ENCODE results near the gene UBA7.
"Not testable (repeated sequence)": the region's sequence is repeated elsewhere in the genome, so short reads cannot be mapped to it uniquely, and the experiment has no call there.

UBA7 gene

DNA sequence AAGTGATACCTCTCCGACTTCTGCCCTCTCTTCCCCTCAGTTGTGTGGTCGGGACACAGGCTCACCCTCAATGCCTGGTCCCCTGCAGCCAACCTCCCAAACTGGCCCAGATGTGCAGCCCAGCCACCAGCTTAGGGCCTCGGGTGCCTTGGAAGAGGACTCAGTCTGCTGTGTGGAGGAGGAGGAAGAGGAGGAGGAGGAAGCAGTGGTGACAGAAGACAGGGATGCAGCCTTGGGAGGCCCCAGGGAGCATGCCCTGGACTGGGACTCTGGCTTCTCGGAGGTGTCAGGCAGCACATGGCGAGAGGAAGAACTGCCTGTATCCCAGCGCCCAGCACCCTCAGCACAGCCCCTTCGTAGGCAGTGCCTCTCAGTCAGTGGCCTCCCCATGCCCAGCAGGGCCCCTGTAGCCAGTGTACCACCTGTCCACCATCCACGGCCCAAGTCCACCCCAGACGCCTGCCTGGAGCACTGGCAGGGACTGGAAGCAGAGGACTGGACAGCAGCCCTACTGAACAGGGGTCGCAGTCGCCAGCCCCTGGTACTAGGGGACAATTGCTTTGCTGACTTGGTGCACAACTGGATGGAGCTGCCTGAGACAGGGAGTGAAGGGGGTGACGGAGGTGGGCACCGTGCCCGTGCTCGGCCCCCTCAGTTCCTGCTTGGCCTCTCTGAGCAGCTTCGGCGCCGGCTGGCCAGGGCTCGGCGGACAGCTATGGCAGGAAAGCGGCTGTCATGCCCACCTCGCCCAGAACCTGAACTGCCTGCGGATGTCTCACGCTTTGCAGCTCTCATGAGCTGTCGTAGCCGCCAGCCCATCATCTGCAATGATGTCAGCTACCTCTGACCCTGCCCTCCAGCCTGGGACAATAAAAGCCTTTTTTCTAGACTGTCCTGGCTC, 9.4 kb downstream of the UBA7 start:
- no peak for DNase-seq (ENCODE audit: low read depth)

DNA sequence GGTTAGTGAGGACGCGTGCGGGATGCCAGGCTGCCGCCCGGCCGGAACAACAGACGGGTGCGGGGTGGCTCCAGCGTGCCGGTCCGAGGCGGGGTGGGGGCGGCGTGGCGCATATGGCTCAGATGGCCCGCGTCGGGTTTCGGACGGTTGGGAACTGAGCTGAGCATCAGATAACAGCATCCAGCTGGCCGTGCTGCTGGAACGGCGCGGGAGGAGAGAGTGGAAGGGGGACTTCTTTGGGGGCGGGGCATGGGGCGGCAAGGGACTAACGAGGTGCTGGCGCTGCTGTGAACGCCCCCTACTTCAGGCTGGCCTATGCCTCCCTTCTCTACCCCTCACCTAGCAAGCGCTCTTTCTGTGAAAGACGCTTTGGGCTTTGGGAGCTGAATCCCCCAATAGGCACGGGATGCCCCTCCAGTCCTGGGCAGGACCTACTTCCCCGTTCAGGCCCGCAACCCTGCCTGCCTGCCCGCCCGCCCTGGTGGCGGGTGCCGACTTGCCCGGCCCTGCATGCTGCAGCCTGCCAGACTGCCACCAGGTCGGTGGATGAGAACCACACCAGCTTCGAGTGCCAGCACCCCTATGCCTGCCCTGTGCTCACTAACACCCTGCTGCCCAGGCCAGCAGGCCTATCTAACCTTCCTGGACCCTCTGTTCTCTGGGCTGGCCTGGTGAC, 10.2 kb downstream of the UBA7 start:
- DNase-seq (ENCODE audit: low read depth) = no peak

DNA sequence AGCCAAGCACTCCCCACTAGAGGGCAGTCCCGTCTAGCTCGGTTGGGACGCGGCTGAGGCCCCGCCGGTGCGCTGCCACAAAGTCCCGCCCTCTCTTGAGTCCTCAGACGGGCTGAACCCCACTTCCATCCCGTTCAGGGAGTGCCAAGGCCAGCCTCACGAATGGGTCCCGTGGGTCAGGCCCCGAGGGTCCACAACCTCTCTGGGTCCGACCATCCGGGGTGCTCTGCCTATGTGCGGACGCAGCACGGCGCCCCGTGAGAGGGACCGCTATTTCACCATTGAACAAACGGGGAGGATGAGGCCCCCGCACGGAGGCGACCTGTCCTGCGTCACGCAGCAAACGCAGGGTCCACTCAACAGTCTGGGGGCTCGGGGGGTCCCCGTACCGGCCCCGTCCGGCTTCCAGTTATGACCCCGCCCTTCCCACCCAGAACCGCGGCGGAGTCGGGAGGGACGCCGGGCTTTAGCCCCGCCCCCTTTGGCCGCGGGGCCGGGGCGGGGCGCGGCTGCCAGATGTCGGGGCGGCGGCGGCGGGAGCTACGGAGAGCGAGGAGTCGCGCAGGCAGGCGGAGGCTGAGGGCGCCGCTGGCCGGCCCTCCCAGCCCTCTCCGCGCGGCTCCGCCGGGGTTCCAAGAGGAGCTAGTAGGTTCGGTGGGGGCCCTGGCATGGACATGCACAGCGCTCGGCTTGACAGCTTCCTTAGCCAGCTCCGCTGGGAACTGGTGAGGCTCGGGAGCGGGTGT, 10.9 kb downstream of the UBA7 start, which contains the start of gene INKA1:
TSS of gene INKA1 (plus strand) at position 543 of the 746 bp plus-strand sequence. CDS start at position 675, 132 bp downstream.
- DNase-seq (ENCODE audit: low read depth) = peak; percentile 88

DNA sequence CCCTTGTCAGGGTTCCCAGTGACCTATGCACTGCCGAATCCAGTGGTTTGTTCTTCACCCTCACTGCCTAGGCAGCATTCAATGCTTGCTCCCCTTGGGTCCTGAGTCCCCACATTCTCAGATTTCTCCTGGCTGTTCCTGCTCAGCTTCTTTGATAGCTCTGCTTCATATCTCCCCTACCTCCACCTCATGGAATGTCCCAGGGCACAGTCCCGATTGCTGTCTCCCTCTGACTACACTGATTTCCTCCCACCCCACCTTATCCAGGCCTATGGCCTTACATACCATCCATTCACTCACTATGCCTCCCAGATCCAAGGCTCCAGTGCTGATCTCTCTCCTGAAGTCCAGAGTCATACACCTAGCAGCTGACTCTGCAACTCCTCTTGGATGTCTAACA, 12.6 kb downstream of the UBA7 start:
- DNase-seq (ENCODE audit: low read depth) = no peak

DNA sequence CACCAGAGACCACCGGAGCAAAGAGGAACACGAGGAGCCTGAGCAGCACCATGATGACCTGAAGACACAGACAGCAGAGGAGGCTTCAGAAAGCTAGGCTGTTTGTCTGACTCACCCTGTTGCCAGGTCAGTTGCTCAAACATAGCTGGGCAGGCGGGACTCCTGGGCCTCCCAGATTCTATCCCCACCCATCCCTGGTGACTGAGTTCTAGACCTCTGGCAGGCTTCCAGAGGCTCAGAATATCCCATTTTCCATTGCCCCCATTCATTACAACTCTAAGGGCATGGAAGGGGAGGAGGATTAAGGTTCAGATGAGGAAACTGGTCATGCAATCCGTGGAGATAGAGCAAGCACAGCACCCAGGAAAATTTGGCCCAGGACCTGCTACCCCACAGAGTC, 14.0 kb downstream of the UBA7 start, which contains the start of gene CDHR4:
TSS of gene CDHR4 (minus strand) at position 113 of the 400 bp plus-strand sequence. CDS start at position 52, 61 bp downstream.
- DNase-seq (ENCODE audit: low read depth) = peak; percentile 63

DNA sequence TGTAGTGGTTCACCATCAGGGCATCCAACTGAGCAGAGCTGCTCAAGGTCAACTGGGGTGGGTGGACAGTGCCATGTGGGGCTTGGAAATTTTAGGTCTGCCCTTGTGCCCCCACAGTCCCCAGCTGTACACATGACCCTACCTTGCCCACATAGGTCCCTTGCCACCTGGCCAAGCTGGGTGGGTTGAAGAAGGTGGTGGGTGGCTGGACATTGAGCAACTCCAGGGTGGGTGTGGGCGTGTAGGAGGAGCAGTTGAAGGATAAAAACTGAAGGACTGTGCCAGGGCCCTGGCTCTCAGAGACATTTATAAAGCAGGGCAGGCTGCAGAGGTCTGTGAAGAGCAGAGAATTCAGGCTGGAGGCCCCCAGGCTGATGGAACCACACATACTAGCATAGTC, 14.6 kb downstream of the UBA7 start:
- no peak for DNase-seq (ENCODE audit: low read depth)

DNA sequence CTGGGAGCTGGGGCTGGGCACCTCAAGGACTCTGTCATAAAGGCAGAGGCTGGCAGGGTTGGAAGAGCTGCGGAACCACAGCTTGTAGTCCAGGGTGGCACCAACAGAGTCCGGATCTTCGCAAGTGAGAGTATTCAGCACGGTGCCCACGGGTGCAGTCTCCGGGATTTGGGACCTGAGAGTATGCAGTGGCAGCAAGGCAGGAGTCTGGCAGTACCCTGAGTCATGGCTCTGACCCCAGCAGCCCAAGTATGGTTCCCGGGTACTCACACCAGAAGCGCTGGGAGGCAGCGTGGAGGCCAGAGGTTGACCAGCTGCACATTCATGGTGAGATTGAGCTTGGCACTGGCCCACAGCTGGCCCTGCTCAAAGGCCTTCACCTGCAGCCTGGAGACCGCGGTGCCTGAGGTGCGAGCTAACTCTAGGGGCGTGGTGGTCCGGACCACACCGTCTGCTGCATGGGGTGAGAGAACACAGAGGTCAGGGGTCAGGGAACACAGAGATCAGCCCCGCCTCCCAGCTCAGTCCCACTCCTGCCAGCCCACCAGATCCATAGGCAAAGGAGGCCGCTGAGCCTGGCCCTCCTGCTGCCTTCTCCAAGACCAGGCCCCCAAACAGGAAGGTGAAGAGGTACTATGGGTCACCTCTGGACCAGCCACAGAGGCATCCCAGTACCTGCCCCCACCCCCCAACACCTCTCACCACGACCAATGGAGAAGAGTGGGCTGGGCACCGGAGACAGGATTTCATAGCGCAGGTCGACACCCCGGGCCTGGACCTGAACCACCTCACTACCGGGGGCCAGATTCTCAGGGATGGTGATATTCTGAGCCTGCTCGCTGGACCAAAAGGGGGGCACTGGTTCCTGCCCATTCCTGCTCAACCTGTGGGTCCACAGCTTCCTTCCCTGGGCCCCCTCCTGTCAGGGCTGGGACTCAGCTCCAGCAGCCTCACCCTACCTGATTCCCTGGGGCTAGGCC, 18.5 kb downstream of the UBA7 start:
- no peak for DNase-seq (ENCODE audit: low read depth)

DNA sequence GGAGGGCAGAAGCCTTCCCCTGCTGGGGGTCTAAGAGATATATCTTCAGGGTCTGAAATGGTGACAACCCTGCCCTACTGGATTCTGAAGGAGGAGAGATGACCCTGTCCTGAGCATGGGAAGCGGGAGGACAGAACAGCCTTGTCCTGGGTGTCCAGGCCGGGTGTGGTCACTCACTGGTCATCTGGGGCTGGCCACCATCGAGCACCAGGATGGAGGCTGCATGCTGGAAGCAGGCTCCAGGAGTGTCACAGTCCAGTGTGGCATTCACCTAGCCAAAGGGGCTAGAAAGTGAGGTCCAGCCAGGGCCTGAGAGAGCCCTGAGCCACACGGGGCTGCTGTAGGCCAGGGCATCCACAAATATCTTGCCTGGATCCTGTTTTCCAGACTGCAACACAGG, 19.3 kb downstream of the UBA7 start:
- DNase-seq (ENCODE audit: low read depth) = no peak

DNA sequence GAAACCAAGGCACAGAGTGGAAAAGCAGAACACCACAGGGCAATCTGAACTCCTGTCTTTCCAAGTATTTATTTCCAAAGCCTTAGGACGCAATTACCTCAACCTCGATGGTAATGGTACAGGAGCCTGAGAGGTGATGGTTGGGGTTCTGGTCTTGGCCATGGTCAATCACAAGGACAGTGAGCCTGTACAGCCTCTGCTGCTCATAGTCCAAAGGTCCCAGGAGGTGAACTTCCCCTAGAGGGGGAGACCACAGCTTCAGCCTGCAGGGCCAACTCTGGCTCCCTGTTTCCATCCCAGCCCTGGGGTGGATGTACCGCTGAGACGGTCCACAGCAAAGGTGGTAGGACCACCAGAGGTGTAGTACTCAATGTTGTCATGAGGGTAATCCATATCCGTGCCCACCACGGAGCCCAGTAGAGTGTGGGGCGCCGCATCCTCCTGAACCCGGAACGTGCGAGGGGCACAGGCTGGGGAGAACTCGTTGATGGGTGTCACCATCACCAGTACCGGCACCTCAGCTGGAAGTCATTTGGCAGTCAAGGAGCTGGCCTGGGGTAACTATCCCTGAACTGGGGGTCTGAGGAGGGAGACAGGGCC, 20.2 kb downstream of the UBA7 start:
- DNase-seq (ENCODE audit: low read depth) = no peak

DNA sequence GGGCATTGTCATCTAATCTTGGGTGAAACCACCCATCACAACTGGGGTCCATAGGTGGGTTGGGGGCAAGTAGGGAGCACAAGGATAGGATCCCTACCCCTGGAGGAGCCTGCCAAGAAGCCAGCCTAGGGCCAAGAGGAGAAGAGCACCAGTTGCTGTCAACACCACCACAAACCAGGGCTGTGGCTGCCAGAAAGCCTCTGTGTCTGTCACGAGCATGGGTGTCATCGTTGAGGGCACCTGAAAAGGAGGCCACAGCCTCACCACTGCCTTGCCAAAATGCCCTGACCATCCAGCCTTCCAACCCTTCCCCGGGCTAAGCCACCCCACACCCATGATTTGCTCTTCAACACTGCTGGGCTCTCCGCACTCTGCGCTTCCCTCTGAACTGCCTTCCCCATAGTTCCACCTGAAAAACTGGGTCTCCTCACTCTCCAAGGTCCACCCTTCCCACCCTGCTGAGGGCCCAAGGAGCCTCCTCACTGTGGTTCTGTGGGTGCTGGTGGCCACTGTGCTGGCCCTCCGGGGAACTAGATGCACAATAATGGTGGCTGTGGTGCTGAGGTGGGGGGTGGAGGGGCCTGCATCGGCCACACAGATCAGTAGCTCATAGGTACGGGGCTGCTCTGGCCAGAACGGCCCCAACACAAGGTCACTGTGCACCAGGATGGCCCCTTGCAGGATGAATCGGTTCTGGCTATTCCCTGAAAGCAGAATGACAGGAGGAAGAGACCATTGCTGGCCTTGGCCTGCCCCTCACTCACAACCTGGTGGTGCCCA, 21.2 kb downstream of the UBA7 start:
- no peak for DNase-seq (ENCODE audit: low read depth)

DNA sequence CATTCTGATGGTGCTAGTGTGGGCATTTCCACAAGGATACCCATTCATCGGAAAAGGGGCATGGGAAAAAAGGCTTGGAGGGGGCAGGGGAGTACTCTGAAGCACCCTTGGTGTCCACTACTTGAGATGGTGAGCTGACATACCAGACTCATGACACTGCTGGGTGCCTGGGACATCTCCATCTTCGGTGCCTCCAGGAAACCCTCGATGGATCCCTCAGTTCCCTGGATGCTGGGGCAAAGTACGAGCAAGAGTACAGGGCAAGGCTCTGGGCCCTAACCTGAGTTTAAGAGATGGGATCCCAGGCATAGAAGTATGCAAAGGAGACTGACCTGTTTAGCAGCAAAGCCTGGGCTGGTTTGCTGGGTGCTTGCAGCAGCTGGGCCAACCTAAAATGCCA, 22.2 kb downstream of the UBA7 start:
- DNase-seq (ENCODE audit: low read depth) = no peak

DNA sequence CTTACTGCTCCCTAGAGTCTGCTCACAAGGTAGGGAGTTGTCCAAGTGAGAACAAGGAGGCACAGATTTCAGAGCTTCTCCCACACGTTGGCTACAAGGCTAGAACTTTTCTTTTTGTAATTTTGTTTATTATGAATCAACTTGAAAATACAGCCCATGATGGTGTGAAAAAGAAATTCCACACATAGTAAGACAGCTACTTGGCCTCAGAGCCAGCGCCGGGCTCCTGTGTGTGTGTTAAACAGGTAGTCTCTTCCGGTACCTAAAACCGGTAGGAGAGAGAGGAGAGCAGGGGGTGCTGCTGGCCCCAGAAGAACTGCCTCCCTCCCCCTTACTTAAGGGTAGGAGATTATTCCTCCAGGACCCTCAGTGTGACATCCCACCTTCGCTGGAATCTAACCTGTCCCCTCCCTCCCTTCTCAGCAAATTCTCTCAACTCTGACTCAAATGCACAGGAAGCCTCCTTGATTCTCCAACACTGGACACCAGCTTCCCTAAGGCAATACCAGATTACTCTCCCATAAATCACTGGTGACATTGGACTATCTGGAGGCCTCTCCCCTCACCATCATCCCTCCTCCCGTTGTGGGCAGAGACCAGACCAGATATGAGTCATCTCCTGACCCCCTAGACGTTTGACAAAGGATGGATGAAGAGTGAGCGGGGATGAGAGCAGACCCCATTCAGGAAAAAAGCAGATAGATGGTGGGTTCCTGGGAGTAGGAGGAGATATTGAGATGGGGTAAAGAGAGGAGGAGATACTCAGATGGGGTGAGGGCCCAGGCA, 22.9 kb downstream of the UBA7 start:
- peak; percentile 73 for DNase-seq (ENCODE audit: low read depth)

DNA sequence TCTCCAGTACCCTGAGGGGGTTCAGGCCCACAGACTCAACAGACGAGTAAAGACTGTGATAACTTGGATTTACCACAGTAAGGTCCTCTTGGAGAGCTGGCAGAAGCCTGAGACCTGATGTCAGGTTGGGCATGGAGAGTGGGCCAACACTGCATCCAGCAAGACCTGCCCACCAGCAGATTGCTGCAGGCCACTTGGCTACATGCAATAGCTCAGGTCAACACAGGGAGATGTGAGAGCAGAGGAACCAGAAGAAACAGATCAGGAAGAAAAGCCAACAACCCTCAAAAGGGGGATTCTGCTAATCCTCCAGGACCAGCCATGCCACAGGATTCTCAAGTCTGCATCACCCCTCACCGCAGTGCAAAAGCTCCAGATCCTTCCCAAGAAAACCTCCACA, 25.7 kb downstream of the UBA7 start:
- DNase-seq (ENCODE audit: low read depth) = no peak

DNA sequence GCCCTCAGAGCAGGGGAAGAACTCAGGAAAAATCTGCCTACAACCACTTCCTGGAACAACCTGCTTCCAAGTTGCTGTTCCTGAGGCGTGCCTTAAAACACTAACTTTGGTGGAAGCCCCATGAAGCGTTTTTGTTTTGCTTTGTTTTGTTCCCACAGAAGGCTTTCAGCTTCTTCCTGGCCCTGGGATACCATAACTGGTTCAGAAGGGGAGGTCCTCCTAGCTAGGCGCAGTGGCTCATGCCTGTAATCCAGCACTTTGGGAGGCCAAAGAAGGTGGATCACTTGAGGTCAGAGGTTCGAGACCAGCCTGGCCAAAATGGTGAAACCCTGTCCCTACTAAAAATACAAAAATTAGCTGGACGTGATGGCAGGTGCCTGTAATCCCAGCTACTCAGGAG, 26.2 kb downstream of the UBA7 start:
- DNase-seq (ENCODE audit: low read depth) = no peak

DNA sequence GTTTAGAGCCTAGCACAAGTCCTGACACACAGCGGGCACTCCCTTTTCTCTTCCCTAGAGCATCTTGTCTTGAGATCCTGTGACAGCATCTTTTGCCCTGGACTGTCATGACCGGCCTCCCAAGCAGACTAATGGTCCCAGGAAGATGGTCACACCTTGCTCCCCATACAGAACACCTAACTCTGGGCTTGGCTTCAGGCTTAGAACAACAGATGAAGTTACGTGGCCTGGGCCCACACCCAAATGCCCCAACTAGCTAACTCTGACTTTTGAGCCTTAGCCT, 26.6 kb downstream of the UBA7 start:
- DNase-seq (ENCODE audit: low read depth) = no peak

DNA sequence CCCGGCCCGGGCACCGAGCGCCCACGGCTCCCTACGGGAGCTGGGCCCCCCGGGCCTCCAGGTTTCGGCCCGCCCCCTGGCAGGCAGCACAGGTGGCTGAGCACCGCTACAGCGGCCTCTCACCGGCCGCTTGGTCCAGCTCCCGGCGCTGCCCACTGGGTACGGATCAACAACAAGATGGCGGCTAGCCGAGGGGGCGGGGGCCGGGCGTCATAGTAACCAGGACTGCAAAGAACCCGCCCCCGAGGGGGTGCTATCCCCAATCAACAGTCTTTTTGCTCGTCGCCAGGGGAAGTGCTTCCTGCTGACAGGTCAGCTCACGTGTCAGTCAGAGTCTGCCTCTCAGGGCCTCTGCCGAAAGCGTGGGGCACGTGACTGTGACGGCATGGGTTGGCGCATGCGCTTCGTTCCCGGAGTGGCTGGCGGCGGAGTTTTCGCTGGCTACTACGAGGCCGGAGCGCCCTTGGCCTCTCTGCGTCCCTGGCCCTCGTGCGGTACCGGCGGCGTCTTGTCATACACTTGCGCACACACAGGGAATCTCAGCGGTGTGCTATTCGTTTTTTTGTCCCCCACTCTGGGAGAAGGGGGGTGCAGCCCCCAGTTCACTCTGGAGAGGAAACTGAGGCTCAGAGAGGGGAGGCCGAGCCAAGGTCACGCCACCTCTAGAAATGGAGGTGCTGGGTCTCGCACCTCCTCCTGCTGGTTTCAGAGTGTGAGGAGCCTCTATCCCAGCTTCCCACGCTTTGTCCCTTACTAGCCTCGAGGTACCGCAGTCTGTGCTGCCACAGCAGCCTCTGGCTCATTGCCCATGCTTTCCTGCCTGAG, 27.2 kb downstream of the UBA7 start, which contains the start of gene IP6K1:
TSS of gene IP6K1 (minus strand) at position 186 of the 825 bp plus-strand sequence. CDS start 38,502 bp downstream, outside the sequence.
- peak; percentile 100 for DNase-seq (ENCODE audit: low read depth)

DNA sequence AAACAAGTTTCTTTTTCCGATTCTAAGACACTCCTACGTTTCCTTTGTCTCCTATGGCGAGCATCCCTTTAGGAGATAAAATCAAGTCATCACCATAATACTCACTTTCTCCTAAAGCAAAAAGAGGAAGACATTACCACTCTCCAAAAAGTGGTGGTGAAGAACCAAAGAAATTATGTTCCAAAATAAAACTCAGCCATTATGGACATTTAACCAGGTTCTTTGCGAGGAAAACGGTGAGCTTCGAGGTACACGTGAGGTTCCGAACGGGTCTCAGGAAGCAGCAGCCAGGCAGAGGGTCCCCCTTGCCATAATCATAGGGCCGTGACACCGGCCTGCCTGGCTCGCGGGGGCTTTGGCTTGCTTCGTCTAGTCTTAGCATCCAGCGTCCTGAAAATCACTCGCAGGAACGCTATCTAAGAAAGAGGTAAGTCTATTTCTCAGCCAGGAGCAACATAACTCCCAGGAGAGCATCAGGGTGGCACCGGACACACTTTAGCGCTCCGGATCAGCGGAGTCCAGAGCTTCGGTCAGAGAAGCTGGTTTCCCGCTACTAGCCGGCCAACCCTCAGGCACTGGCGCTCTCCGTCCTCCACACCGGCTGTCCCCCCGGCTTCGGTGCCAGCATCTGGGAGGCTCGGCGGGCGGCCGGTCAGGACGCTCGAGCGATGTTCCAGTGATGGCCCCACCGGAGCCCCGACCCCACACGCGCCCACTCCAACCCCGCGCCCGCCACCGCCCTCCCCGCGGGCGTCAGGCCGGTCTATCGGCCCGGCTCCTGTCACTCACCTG, 28.0 kb downstream of the UBA7 start:
- peak; percentile 64 for DNase-seq (ENCODE audit: low read depth)

DNA sequence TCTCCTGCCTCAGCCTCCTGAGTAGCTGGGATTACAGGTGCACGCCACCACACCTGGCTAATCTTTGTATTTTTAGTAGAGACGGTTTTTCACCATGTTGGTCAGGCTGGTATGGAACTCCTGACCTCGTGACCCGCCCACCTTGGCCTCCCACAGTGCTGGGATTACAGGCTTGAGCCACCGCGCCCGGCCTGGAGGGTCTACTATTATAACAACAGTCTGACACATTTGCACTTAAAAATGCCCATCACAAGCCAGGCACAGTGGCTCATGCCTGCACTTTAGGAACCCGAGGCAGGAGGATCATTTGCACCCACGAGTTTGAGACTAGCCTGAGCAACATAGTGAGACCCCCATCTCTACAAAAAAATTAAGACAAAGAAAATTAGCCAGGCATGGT, 31.5 kb downstream of the UBA7 start:
- DNase-seq (ENCODE audit: low read depth) = not testable (repeated sequence)

Measured in ELR (cell line).